GM12878 (cell line): Measurements from ENCODE around the gene SPATA32. TPM values are rescaled to one million over a fixed set of nuclear protein-coding genes. Genes with fewer than 3 reads are reported as not detected.

Experiments
- ATAC-seq: fragments of 200-7000 bp; cut with Tn5 transposase; 3 replicates; pipeline ENCODE4 v1.9.1; 2020; ENCODE audit warnings: mild to moderate bottlenecking, moderate library complexity
- BruUV-seq: library from RNA; stranded (reverse); fragments of 400-500 nt; replicated peaks from 2 replicates; lab custom pipeline; 2021; lab: Mats Ljungman, UMichigan
- CTCF ChIA-PET: fragments of 300-600 bp; sonication (Branson Sonifier 250); formaldehyde crosslinking; extraction: SDS; loops from one replicate; lab custom pipeline; 2021; ENCODE audit warnings: inconsistent platforms; lab: Yijun Ruan, JAX
- POLR2A ChIA-PET: fragments of 350-600 bp; formaldehyde crosslinking; extraction: SDS; loops from one replicate; lab custom pipeline; 2021; ENCODE audit warnings: inconsistent platforms; lab: Charles Lee
- RAD21 ChIA-PET: fragments of 300-600 bp; sonication (Branson Sonifier 250); formaldehyde crosslinking; loops from one replicate; lab custom pipeline; 2023; ENCODE audit warnings: antibody characterized with exemption; ENCODE audit not compliant: unreplicated experiment; lab: Charles Lee
- SMC1A ChIA-PET: fragments of 300-600 bp; sonication (Branson Sonifier 250); formaldehyde crosslinking; loops from one replicate; lab custom pipeline; 2023; ENCODE audit not compliant: unreplicated experiment, uncharacterized antibody; lab: Charles Lee
- DNase-seq: peaks from one replicate; pipeline ENCODE4 v3.0.0-alpha.2; 2011; ENCODE audit warnings: low read depth, low spot score
- FAIRE-seq: peaks from 3 replicates; lab custom pipeline; 2011; peaks lifted over from hg19 to GRCh38; lab: Jason Lieb, UNC
- H2AFZ ChIP-seq: 2 replicates; pipeline ENCODE4 v1.6.0; 2011; ENCODE audit warnings: low read depth, low read length, control low read depth; ENCODE audit not compliant: control insufficient read depth
- H3K27ac ChIP-seq: 2 replicates; pipeline ENCODE4 v1.5.1; 2011; ENCODE audit warnings: control low read depth; ENCODE audit not compliant: control insufficient read depth, insufficient read depth
- H3K27me3 ChIP-seq, 2 experiments: replicated peaks in 1 of 2; 2 replicates each; pipeline versions ENCODE4 v1.6.0 to v1.6.1; 2011; ENCODE audit warnings: low read length in 1 of 2; ENCODE audit not compliant: control insufficient read depth in 2 of 2, insufficient read depth in 2 of 2
- H3K36me3 ChIP-seq, 2 experiments: 2 replicates each; pipeline ENCODE4 v1.5.1; 2011; ENCODE audit warnings: low read length in 1 of 2; ENCODE audit not compliant: control insufficient read depth in 2 of 2, insufficient read depth in 2 of 2
- H3K4me1 ChIP-seq: 2 replicates; pipeline ENCODE4 v1.6.1; 2011; ENCODE audit warnings: mild to moderate bottlenecking, low read length, moderate library complexity, mixed read lengths; ENCODE audit not compliant: control insufficient read depth, insufficient read depth
- H3K4me2 ChIP-seq: 2 replicates; pipeline ENCODE4 v1.6.0; 2011; ENCODE audit warnings: control low read depth; ENCODE audit not compliant: control insufficient read depth, insufficient read depth
- H3K4me3 ChIP-seq: fragments of 200-600 bp; sonication (generic); 2 replicates; pipeline ENCODE4 v1.5.1; 2016
- H3K79me2 ChIP-seq: 2 replicates; pipeline ENCODE4 v1.6.0; 2011; ENCODE audit warnings: low read length; ENCODE audit not compliant: control insufficient read depth, insufficient read depth
- H3K9ac ChIP-seq: 2 replicates; pipeline ENCODE4 v1.8.0; 2011; ENCODE audit warnings: low read length, control low read depth, mixed read lengths; ENCODE audit not compliant: control insufficient read depth, insufficient read depth
- H3K9me3 ChIP-seq: replicated peaks from 3 replicates; pipeline ENCODE4 v1.5.1; 2011; ENCODE audit warnings: mild to moderate bottlenecking, low read length; ENCODE audit not compliant: control insufficient read depth, insufficient read depth
- H4K20me1 ChIP-seq: 2 replicates; pipeline ENCODE4 v1.6.0; 2011; ENCODE audit not compliant: control insufficient read depth, insufficient read depth
- BCL11A ChIP-seq: IDR thresholded peaks from 2 replicates; pipeline ENCODE4 v1.6.1; 2011; ENCODE audit warnings: low read depth, low read length
- HDGF ChIP-seq: fragments of 450-650 bp; IDR thresholded peaks from 2 replicates; pipeline ENCODE4 v1.6.1; 2016; ENCODE audit warnings: antibody characterized with exemption
- JUND ChIP-seq: IDR thresholded peaks from 2 replicates; pipeline ENCODE4 v1.6.1; 2012; ENCODE audit warnings: low read depth, mild to moderate bottlenecking, low read length, improper control_type of control experiment, moderate library complexity
- RUNX3 ChIP-seq: IDR thresholded peaks from 2 replicates; pipeline ENCODE4 v1.6.1; 2012; ENCODE audit warnings: low read length, inconsistent platforms
- TCF3 ChIP-seq: IDR thresholded peaks from 2 replicates; pipeline ENCODE4 v1.6.1; 2012; ENCODE audit warnings: low read depth, mild to moderate bottlenecking, low read length, borderline replicate concordance; ENCODE audit not compliant: insufficient read depth
- TCF7 ChIP-seq: IDR thresholded peaks from 2 replicates; pipeline ENCODE4 v1.6.1; 2014; ENCODE audit warnings: antibody characterized with exemption, borderline replicate concordance
- ZSCAN29 ChIP-seq: fragments of 450-650 bp; IDR thresholded peaks from 2 replicates; pipeline ENCODE4 v1.6.1; 2017; ENCODE audit warnings: mild to moderate bottlenecking, moderate library complexity
- WGBS: methylation state at CpG from one replicate; pipeline ENCODE4 v1.1.6; 2016; ENCODE audit warnings: low lambda C conversion rate; ENCODE audit not compliant: insufficient replicate concordance, insufficient coverage; ENCODE audit errors: missing lambda C conversion rate; 5-methylcytosine and 5-hydroxymethylcytosine counted together
- in situ Hi-C: fragments of 300-500 bp; cut with MboI; formaldehyde crosslinking; loops from 9 replicates; pipeline ENCODE4 v1.14.3; 2018; ENCODE audit warnings: mixed read lengths
- intact Hi-C: fragments of 100-400 bp; cut with micrococcal nuclease; formaldehyde crosslinking; loops from one replicate; pipeline ENCODE4 v1.14.2; 2022; ENCODE audit not compliant: unreplicated experiment
- polyA plus RNA-seq, 11 experiments: library from polyadenylated mRNA; depleted of rRNA in 4 of 11; unstranded in 6 of 11; stranded (reverse) in 5 of 11; fragments of >200 nt; fragmentation: Nextera tagmentation in 4 of 11; fragmentation: Illumina TruSeq in 1 of 11; extraction: Ambion mirVana in 4 of 11; extraction: Trizol in 1 of 11; gene quantifications; 1 replicate in 1 of 11; 2 replicates in 10 of 11; pipeline versions ENCODE4 v1.2.1 to v1.2.3, GENCODE V29; 2011 to 2016; ENCODE audit warnings: inconsistent platforms in 2 of 11, missing spikeins in 2 of 11, low read depth in 1 of 11
- total RNA-seq, 4 experiments: library from RNA; depleted of rRNA in 3 of 4; stranded (reverse); fragments of >200 nt in 3 of 4; fragmentation: Illumina TruSeq in 1 of 4; extraction: Trizol in 1 of 4; gene quantifications; 2 replicates each; pipeline versions ENCODE4 v1.2.1 to v1.2.3, GENCODE V29; 2013 to 2021

SPATA32 gene
- total and polyA plus RNA-seq, 10 of the 15 experiments (the other 5 are each of a cell fraction or from before 2014, with no cell fraction given): 0.03 to 0.35 (median 0.11) TPM; not detected in 3

DNA sequence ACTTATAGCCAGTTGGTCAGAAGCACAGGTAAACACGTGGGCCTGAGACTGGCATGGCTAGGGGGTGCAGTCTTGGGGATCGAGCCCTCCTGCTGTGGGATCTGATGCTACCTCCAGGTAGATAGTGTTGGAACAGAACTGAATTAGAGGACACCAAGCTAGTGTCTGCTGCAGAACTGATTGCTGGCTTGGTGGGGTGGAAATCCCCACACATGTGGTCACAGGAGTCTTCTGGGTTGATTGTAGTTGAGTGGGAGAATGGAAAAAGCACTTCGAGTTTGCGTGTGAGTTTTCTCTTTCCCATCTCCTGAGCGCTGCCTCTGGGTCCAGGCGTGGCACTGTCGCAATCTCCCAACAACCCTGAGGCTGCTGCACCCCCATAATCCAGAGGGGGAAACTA lies 8.0 kb upstream of the SPATA32 start:
- TF ChIP-seq ZSCAN29 (no peak), HDGF (no peak), TCF7 (no peak), TCF3 (no peak), RUNX3 (peak; percentile 15; the same call in 1 of the 2 replicates), BCL11A (no peak), JUND (no peak)
- H3K9me3 ChIP-seq: no peaks in the 10 kb centered on the region
- peaks cover 49 to 60% of the 10 kb centered on the region in 2 experiments for H3K36me3 ChIP-seq
- H3K27ac ChIP-seq: no peak overlapping the region
- in situ Hi-C loops (loop anchor here (25.0 kb wide), 1 partner anchor 342 kb away; no protein-coding TSS in a partner anchor), intact Hi-C loops (no loop called here)
- FAIRE-seq (no peak), ATAC-seq (peak; percentile 42; the same call in 2 of the 3 replicates), DNase-seq (no peak)
- H3K4me2 ChIP-seq: no peak overlapping the region
- ChIA-PET SMC1A (interaction anchor here (1.7 kb wide), 1 partner anchor 51 kb away, joined by 9 read pairs; no protein-coding TSS in a partner anchor), CTCF (interaction anchor here (1.3 to 10.7 kb wide), 4 partner anchors 9 to 50 kb away, joined by 3 to 104 read pairs (median 10); partner anchors contain the start of gene FMNL1), POLR2A (no interaction called here), RAD21 (interaction anchor here (1.3 to 3.6 kb wide), 2 partner anchors 42 to 51 kb away, joined by 3 to 15 read pairs; no protein-coding TSS in a partner anchor)
- no peak overlapping the region for H2AFZ ChIP-seq
- H3K4me1 ChIP-seq: 0 out of 2 replicates have a peak, but pooled peaks cover 4% of the 10 kb centered on the region
- H3K27me3 ChIP-seq: no peaks in the 10 kb centered on the region
- H3K79me2 ChIP-seq: no peaks in the 10 kb centered on the region
- no peak overlapping the region for H3K4me3 ChIP-seq
- 77% methylated on average over 7 of the region's 7 CpGs for WGBS
- 0 out of 2 replicates have a peak, but pooled peaks cover 2% of the 10 kb centered on the region for H4K20me1 ChIP-seq
- H3K9ac ChIP-seq: no peak overlapping the region
- BruUV-seq: no TSS peak
